Hepatocyte (in vitro differentiated cells): Measurements from ENCODE around the gene ACTC1.

Experiments used
- EZH2 ChIP-seq: fragments of 200-600 bp; sonication (generic); IDR thresholded peaks from 2 replicates; pipeline ENCODE4 v1.6.1; 2016; ENCODE audit warnings: antibody characterized with exemption, mild to moderate bottlenecking, borderline replicate concordance
- EZH2phosphoT487 ChIP-seq: fragments of 200-600 bp; sonication (generic); IDR thresholded peaks from one replicate; pipeline ENCODE4 v1.6.1; 2018; ENCODE audit warnings: antibody characterized with exemption, mild to moderate bottlenecking, low read depth, moderate library complexity; ENCODE audit not compliant: unreplicated experiment, severe bottlenecking
- TF ChIP-seq, protein P1 (sequence below): fragments of 200-600 bp; sonication (generic); IDR thresholded peaks from 2 replicates; pipeline ENCODE4 v1.5.1; 2016; ENCODE audit warnings: antibody characterized with exemption, mild to moderate bottlenecking; ENCODE audit not compliant: poor library complexity

GRCh38 chr15:34754171-34754601, 41.2 kb downstream of the ACTC1 start:
- TF ChIP-seq, protein P1, sequence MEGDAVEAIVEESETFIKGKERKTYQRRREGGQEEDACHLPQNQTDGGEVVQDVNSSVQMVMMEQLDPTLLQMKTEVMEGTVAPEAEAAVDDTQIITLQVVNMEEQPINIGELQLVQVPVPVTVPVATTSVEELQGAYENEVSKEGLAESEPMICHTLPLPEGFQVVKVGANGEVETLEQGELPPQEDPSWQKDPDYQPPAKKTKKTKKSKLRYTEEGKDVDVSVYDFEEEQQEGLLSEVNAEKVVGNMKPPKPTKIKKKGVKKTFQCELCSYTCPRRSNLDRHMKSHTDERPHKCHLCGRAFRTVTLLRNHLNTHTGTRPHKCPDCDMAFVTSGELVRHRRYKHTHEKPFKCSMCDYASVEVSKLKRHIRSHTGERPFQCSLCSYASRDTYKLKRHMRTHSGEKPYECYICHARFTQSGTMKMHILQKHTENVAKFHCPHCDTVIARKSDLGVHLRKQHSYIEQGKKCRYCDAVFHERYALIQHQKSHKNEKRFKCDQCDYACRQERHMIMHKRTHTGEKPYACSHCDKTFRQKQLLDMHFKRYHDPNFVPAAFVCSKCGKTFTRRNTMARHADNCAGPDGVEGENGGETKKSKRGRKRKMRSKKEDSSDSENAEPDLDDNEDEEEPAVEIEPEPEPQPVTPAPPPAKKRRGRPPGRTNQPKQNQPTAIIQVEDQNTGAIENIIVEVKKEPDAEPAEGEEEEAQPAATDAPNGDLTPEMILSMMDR, result no peak
- no peak for TF ChIP-seq EZH2
- no peak for TF ChIP-seq EZH2phosphoT487
